ENCODE results near the gene GSDME.

The GSDME gene

GRCh38 chr7:24767878-24768569 lies 10.8 kb upstream of the GSDME start:
- H3K9ac ChIP-seq (ENCODE audit: low read length), result no peak overlapping the region
- no peak overlapping the region for H3K14ac ChIP-seq (ENCODE audit: low read length in 2 of 2)
- no peaks in the 10 kb centered on the region for H3K27me3 ChIP-seq (ENCODE audit: control insufficient read depth in 1 of 2, insufficient read depth in 1 of 2, low read length in 2 of 2)
- no peak overlapping the region for H3K4ac ChIP-seq (ENCODE audit: low read depth in 1 of 2, low read length in 2 of 2)
- H2AK5ac ChIP-seq (ENCODE audit: low read length, severe bottlenecking), result no peak overlapping the region
- DNase-seq, result no peak
- no peak overlapping the region for H4K91ac ChIP-seq (ENCODE audit: low read length)
- no peak overlapping the region for H2AFZ ChIP-seq (ENCODE audit: low read depth, low read length)
- H3K9me3 ChIP-seq (ENCODE audit: control insufficient read depth, low read length), result no peaks in the 10 kb centered on the region
- H3K23ac ChIP-seq (ENCODE audit: low read length in 2 of 2), result no peak overlapping the region
- no peak overlapping the region for H3K4me2 ChIP-seq (ENCODE audit: low read length, poor library complexity, severe bottlenecking)
- H4K8ac ChIP-seq (ENCODE audit: low read length), result no peak overlapping the region
- H3K36me3 ChIP-seq (ENCODE audit: control insufficient read depth in 1 of 2, insufficient read depth in 2 of 2, low read depth in 1 of 2, low read length in 2 of 2), result no peaks in the 10 kb centered on the region
- H2BK12ac ChIP-seq (ENCODE audit: low read length in 2 of 2), result no peak overlapping the region
- no peak overlapping the region for H2BK15ac ChIP-seq (ENCODE audit: low read depth, poor library complexity, severe bottlenecking)
- no peaks in the 10 kb centered on the region for H3K79me1 ChIP-seq (replicated peaks; ENCODE audit: low read length, poor library complexity, severe bottlenecking)
- no peak overlapping the region for H2BK5ac ChIP-seq (ENCODE audit: low read depth, low read length, poor library complexity, severe bottlenecking)
- no peak overlapping the region for H2BK120ac ChIP-seq (ENCODE audit: low read depth, low read length)
- no peak overlapping the region for H3K18ac ChIP-seq (ENCODE audit: low read depth in 1 of 2, low read length in 2 of 2)
- H3K4me1 ChIP-seq (ENCODE audit: control insufficient read depth, insufficient read depth, low read depth, low read length), result no peaks in the 10 kb centered on the region
- H3K4me3 ChIP-seq (ENCODE audit: insufficient read depth in 1 of 2, low read depth in 1 of 2, low read length in 2 of 2), result no peak overlapping the region
- 86% methylated on average over 9 of the region's 9 CpGs for WGBS
- H3K27ac ChIP-seq (ENCODE audit: low read length, poor library complexity, severe bottlenecking), result no peak overlapping the region

GRCh38 chr7:24764972-24765744 lies 7.9 kb upstream of the GSDME start:
- H3K27me3 ChIP-seq (ENCODE audit: control insufficient read depth in 1 of 2, insufficient read depth in 1 of 2, low read length in 2 of 2), result no peaks in the 10 kb centered on the region
- no peak overlapping the region for H3K18ac ChIP-seq (ENCODE audit: low read depth in 1 of 2, low read length in 2 of 2)
- H2AFZ ChIP-seq (ENCODE audit: low read depth, low read length), result no peak overlapping the region
- no peak overlapping the region for H3K4ac ChIP-seq (ENCODE audit: low read depth in 1 of 2, low read length in 2 of 2)
- H3K27ac ChIP-seq (ENCODE audit: low read length, poor library complexity, severe bottlenecking), result no peak overlapping the region
- H3K14ac ChIP-seq (ENCODE audit: low read length in 2 of 2), result no peak overlapping the region
- no peaks in the 10 kb centered on the region for H3K36me3 ChIP-seq (ENCODE audit: control insufficient read depth in 1 of 2, insufficient read depth in 2 of 2, low read depth in 1 of 2, low read length in 2 of 2)
- no peak overlapping the region for H3K23ac ChIP-seq (ENCODE audit: low read length in 2 of 2)
- no peak overlapping the region for H4K8ac ChIP-seq (ENCODE audit: low read length)
- no peak overlapping the region for H2BK120ac ChIP-seq (ENCODE audit: low read depth, low read length)
- no peaks in the 10 kb centered on the region for H3K4me1 ChIP-seq (ENCODE audit: control insufficient read depth, insufficient read depth, low read depth, low read length)
- peak; percentile 38 for DNase-seq
- no peak overlapping the region for H2AK5ac ChIP-seq (ENCODE audit: low read length, severe bottlenecking)
- no peak overlapping the region for H3K4me2 ChIP-seq (ENCODE audit: low read length, poor library complexity, severe bottlenecking)
- no peaks in the 10 kb centered on the region for H3K9me3 ChIP-seq (ENCODE audit: control insufficient read depth, low read length)
- no peak overlapping the region for H2BK12ac ChIP-seq (ENCODE audit: low read length in 2 of 2)
- no peak overlapping the region for H2BK15ac ChIP-seq (ENCODE audit: low read depth, poor library complexity, severe bottlenecking)
- 63% methylated on average over 4 of the region's 8 CpGs for WGBS
- H4K91ac ChIP-seq (ENCODE audit: low read length), result no peak overlapping the region
- H3K79me1 ChIP-seq (replicated peaks; ENCODE audit: low read length, poor library complexity, severe bottlenecking), result no peaks in the 10 kb centered on the region
- no peak overlapping the region for H3K9ac ChIP-seq (ENCODE audit: low read length)
- H3K4me3 ChIP-seq (ENCODE audit: insufficient read depth in 1 of 2, low read depth in 1 of 2, low read length in 2 of 2), result no peak overlapping the region
- H2BK5ac ChIP-seq (ENCODE audit: low read depth, low read length, poor library complexity, severe bottlenecking), result no peak overlapping the region

GRCh38 chr7:24764011-24764410 lies 6.7 kb upstream of the GSDME start:
- H3K4me1 ChIP-seq (ENCODE audit: control insufficient read depth, insufficient read depth, low read depth, low read length), result no peaks in the 10 kb centered on the region
- H2BK120ac ChIP-seq (ENCODE audit: low read depth, low read length), result no peak overlapping the region
- no peaks in the 10 kb centered on the region for H3K36me3 ChIP-seq (ENCODE audit: control insufficient read depth in 1 of 2, insufficient read depth in 2 of 2, low read depth in 1 of 2, low read length in 2 of 2)
- no peak overlapping the region for H3K18ac ChIP-seq (ENCODE audit: low read depth in 1 of 2, low read length in 2 of 2)
- no peak for DNase-seq
- WGBS, result no CpG with 5 or more reads among the region's 1 CpG
- no peaks in the 10 kb centered on the region for H3K27me3 ChIP-seq (ENCODE audit: control insufficient read depth in 1 of 2, insufficient read depth in 1 of 2, low read length in 2 of 2)
- H3K9me3 ChIP-seq (ENCODE audit: control insufficient read depth, low read length), result no peaks in the 10 kb centered on the region
- no peak overlapping the region for H2BK15ac ChIP-seq (ENCODE audit: low read depth, poor library complexity, severe bottlenecking)
- H3K9ac ChIP-seq (ENCODE audit: low read length), result no peak overlapping the region
- no peak overlapping the region for H4K8ac ChIP-seq (ENCODE audit: low read length)
- H2AK5ac ChIP-seq (ENCODE audit: low read length, severe bottlenecking), result no peak overlapping the region
- no peak overlapping the region for H2AFZ ChIP-seq (ENCODE audit: low read depth, low read length)
- no peak overlapping the region for H3K4me3 ChIP-seq (ENCODE audit: insufficient read depth in 1 of 2, low read depth in 1 of 2, low read length in 2 of 2)
- H3K27ac ChIP-seq (ENCODE audit: low read length, poor library complexity, severe bottlenecking), result no peak overlapping the region
- H3K23ac ChIP-seq (ENCODE audit: low read length in 2 of 2), result no peak overlapping the region
- no peak overlapping the region for H3K4me2 ChIP-seq (ENCODE audit: low read length, poor library complexity, severe bottlenecking)
- H3K14ac ChIP-seq (ENCODE audit: low read length in 2 of 2), result no peak overlapping the region
- no peak overlapping the region for H2BK5ac ChIP-seq (ENCODE audit: low read depth, low read length, poor library complexity, severe bottlenecking)
- H2BK12ac ChIP-seq (ENCODE audit: low read length in 2 of 2), result no peak overlapping the region
- no peaks in the 10 kb centered on the region for H3K79me1 ChIP-seq (replicated peaks; ENCODE audit: low read length, poor library complexity, severe bottlenecking)
- H3K4ac ChIP-seq (ENCODE audit: low read depth in 1 of 2, low read length in 2 of 2), result no peak overlapping the region
- no peak overlapping the region for H4K91ac ChIP-seq (ENCODE audit: low read length)

- H2BK120ac ChIP-seq (ENCODE audit: low read depth, low read length), result no peak overlapping the region
- H3K36me3 ChIP-seq (ENCODE audit: control insufficient read depth in 1 of 2, insufficient read depth in 2 of 2, low read depth in 1 of 2, low read length in 2 of 2), result no peaks in the 10 kb centered on the region
- no peak overlapping the region for H3K4me2 ChIP-seq (ENCODE audit: low read length, poor library complexity, severe bottlenecking)
- H4K91ac ChIP-seq (ENCODE audit: low read length), result no peak overlapping the region
- H3K27ac ChIP-seq (ENCODE audit: low read length, poor library complexity, severe bottlenecking), result no peak overlapping the region
- WGBS, result 86% methylated on average over 5 of the region's 5 CpGs
- H2BK15ac ChIP-seq (ENCODE audit: low read depth, poor library complexity, severe bottlenecking), result no peak overlapping the region
- no peak overlapping the region for H3K4me3 ChIP-seq (ENCODE audit: insufficient read depth in 1 of 2, low read depth in 1 of 2, low read length in 2 of 2)
- no peak overlapping the region for H4K8ac ChIP-seq (ENCODE audit: low read length)
- H2BK5ac ChIP-seq (ENCODE audit: low read depth, low read length, poor library complexity, severe bottlenecking), result no peak overlapping the region
- no peak overlapping the region for H3K18ac ChIP-seq (ENCODE audit: low read depth in 1 of 2, low read length in 2 of 2)
- H3K14ac ChIP-seq (ENCODE audit: low read length in 2 of 2), result no peak overlapping the region
- H2BK12ac ChIP-seq (ENCODE audit: low read length in 2 of 2), result no peak overlapping the region
- no peak overlapping the region for H3K9ac ChIP-seq (ENCODE audit: low read length)
- H2AK5ac ChIP-seq (ENCODE audit: low read length, severe bottlenecking), result no peak overlapping the region
- H3K4ac ChIP-seq (ENCODE audit: low read depth in 1 of 2, low read length in 2 of 2), result no peak overlapping the region
- H3K23ac ChIP-seq (ENCODE audit: low read length in 2 of 2), result no peak overlapping the region
- no peaks in the 10 kb centered on the region for H3K9me3 ChIP-seq (ENCODE audit: control insufficient read depth, low read length)
- H3K27me3 ChIP-seq (ENCODE audit: control insufficient read depth in 1 of 2, insufficient read depth in 1 of 2, low read length in 2 of 2), result no peaks in the 10 kb centered on the region
- no peak overlapping the region for H2AFZ ChIP-seq (ENCODE audit: low read depth, low read length)
- no peaks in the 10 kb centered on the region for H3K4me1 ChIP-seq (ENCODE audit: control insufficient read depth, insufficient read depth, low read depth, low read length)
- no peak for DNase-seq
- no peaks in the 10 kb centered on the region for H3K79me1 ChIP-seq (replicated peaks; ENCODE audit: low read length, poor library complexity, severe bottlenecking)
Measured at GRCh38 chr7:24763303-24763901, 6.1 kb upstream of the GSDME start.
